CD4-positive, alpha-beta T cell treated with Interleukin-1 beta for 1 hour (primary cell): ENCODE results near the gene HMGN3.

ENCODE experiments used
- DNase-seq, 2 donors: peaks; one replicate each; pipeline ENCODE4 v3.0.0-alpha.2; 2020 to 2022

HMGN3 gene

DNA sequence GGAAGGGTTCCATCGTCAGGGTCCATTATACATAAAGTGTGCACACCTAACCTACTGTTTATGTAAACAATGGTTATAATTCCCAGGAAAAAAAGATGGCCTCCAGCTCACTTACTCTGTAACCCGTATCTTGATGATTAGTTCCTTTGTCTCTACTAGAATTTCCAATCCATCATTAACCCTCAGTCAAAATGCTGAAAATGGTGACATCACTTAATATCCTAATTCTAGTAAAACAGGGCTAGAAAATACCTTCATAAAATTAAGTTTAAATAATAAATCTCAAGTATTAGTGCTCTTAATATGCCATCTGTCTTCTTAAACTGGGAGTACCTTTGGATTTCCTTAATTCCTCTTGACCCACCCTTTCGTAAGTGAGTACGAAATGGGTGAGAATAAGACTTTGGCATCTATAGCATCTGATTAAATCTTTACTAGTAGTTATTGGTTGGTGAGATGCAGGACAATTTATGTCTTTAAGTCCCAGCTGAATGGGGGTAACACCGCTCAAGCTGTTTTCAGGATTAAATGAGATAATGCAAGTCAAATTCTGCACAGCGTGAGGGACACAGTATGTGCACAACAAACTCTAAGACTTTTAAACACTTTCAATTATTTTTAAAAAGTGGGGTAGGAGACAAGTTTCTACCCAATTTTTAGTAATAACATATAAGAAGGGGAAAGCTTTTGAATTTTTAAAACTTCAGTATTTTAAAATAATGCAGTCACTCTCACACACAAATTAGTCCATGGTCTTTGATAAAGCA lies 1.6 kb downstream of the HMGN3 start:
- no peak for DNase-seq

DNA sequence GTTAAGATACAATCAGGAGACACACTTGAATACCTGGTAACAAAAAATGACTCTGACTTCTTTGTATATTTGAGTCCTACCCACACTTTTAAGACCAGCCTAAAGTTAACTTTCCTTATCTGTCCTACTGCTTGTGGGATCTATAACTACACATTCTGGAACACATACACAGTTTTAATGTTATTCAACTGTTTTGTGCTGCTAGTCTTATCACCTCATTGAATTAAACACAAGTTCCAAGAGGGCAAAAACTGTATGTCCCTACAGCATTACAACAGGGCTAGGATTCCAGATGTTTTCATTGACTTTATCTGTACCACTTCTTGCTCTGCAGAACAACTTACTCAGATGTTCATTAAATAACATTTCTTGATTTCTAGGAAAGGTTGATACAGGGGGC lies 2.8 kb downstream of the HMGN3 start:
- DNase-seq, result no peak

DNA sequence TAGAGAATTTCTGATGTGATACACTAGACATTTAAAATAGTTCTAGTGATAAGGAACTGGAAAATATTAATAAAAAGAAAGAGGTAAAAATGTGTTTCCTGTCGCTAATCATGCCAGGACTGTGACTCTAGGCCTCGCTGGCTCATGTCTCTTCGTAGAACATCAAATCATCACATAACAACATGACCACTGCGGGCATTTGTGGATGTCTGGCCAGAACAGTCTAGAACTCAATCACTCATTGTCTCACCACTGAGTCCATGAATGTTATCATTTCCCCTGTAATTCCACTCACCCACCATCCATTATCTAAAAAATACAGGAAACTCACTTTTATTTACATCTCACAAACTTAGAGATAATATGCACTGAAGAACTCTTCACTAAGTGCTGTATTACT lies 3.4 kb downstream of the HMGN3 start:
- DNase-seq, result no peak

DNA sequence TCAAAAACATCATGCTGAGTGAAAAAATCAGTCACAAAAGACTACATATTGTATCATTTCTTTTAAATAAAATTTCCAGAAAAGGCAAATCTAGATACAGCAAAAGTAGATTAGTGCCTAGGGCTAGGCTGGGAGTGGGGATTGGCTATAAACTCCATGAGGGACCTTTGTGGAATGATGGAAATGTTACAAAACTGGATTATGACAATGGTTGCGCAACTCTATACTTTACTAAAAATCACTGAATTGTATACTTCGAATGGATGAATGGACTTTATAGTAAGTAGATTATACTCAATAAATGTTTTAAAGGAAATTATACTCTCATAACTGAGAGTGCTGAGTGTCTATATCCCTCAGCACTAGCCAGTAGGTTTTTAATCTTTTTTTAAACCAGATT lies 4.3 kb downstream of the HMGN3 start:
- no peak for DNase-seq

DNA sequence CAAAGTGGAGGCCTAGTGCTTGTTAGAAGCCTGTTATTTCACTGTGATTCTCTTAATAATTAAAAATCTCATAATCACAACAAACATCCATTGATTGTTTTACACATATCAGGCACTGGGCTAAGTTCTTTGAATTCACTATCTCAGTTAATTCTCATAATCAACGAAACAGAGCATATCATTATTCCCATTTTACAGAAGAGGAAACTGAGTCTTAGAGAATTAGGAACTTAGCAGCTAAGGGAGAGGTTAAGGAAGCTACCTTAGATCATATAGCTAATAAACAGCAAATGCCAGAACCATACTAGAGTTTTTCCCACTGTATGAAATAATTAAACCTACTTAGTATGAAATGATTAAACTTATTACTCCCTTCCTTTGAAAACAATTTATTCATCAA lies 7.0 kb downstream of the HMGN3 start:
- DNase-seq, result no peak

DNA sequence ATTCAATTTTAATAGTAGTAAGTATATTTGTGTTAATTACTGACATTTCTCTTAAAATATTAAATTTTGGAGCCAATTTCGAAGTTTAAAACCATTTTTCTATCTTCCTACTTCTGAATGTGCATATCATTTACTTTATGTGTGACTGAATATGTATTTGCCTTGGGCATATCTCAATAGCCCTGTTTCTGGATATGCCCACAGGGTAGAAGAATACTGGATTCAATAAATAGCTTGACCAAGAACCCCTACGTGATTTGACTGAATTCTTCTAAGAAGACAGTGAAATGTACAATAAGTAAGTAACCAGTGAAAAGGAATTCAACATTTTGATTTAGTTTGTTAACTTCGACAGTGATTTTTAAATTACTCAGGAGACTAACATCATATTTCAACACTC lies 7.8 kb downstream of the HMGN3 start:
- no peak for DNase-seq

DNA sequence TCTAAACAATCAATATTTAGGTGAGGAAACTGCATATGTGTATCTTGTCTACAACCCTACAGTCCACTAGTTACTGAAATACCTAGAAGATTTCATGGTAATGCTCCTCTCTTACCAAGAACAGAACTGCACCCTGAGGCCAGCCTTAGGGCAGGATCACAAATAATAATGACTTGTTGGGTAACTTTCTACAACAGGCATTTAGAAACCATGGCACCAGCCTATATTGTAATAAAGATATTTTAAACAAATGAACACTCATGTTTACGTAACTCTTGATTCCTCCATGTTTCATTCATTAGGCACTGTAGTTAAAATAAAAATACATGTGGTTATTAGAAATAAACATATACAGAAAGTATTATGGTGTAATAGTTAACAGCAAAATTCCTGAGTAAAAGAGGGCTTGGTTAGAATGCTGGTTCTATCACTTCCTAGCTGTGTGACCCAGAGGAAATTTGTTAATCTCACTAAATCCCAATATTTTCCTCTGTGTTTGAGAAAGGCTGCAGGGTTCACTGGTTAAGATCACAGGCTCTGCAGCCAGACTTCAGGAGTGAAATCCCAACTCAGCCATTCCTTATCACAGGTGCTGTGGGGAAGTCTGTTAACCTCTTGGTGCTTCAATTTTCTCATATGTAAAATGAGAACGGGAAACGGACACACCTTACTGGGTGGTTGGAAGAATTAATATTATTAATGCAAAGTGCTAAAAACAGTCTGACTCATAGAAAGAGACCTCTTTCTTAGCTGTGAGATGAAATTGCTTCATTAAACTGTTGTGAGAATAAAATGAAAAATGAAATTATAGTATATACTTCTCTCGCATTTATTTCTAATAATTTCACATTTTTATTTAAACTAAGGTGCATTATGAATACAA lies 8.5 kb downstream of the HMGN3 start:
- no peak for DNase-seq

DNA sequence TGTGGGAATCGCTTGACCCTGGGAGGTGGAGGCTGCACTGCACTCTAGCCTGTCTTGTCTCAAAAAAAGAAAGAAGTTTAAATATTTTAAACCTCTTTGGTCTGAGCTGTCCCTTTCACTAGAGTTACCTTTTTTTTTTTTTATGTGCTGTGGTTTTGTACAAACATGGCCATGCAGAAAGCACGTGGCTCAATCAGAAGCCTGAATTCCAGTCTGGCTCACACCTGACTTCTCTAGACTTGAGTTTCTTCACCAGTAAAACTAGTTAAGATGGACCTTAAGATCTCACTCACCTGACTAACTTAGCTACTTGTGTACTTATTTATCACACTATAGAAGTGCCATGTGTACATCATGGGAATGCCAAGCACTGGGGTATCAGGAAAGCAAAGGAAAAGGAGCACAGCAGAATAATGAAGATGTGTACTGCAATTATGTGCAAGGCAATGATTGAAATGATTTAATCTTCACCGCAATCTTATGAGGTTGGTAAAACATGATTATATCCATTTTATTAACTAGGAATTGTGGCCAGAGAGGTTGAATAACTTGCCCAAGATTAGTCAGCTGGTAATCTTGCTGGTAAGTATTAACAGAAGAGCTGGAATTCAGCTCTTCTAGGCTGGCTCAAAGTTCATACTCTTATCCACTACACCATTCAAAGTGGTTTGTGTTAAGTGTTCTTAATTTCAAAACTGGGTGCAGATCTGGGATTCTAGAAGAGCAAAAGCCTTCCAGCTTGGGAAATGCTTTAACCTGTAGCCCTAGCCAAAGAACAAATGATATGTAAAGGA lies 10.7 kb downstream of the HMGN3 start:
- no peak for DNase-seq

DNA sequence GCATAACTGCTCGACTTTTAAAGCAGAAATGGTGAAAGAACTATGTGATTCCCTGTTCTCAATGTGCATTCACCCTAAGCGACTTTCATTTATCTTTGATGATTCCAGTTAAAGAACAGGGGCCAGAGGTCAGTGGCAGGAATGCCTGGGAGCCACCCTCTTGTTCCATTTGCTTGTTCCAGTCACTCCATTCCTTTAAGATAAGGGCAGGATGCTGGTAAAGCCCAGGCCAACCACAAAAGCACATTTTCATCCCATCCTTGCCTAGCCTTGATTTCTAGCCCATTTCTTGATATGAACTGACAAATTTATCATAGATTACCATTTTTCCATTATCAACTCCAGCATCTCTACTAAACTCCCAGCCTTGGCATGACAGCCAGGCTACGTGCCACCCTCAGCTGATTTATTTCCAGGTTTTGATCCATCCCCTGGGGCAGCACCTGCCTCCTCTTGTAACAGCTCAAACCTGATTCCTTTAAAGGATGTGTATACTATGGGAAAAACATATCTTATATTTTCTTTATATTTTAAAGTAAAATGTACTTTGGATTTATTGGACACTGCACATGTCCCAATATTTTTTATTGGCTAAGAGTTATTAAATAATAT lies 19.2 kb downstream of the HMGN3 start:
- DNase-seq, result no peak

DNA sequence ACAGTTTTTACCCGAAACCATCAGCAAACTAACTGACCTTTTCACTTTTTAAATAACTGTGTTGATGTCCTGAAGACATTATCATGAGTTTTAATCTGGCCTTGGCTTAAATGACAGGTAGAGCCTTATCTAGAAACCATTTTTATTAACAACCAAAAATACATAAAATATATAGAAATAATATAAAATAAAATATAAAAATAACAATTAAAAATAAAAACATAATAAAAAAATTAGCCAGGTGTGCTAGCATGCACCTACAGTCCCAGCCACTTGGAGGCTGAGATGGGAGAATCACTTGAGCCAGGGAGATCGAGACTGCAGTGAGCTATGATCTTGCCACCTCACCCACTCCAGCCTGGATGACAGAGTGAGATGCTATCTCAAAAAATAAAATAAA lies 21.6 kb downstream of the HMGN3 start:
- DNase-seq, result no peak

DNA sequence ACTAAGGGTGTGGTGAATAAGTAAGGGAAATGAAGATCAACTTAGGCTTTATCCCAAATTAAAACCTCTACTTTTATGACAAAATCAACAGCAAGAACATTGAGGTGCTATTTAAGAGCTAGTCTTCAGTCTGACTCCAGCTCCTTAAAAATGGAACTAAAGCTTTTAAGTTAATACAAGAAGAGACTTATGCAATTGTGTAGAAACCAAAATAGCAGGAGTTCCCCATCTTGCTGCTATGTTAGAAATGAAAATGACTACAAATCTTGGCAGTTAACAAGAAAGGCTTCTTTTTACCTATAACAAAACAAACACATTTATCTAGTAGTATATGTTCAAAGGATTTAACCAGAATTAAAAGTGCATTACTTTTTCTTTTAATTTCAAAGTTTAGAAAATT lies 25.7 kb downstream of the HMGN3 start:
- no peak for DNase-seq

DNA sequence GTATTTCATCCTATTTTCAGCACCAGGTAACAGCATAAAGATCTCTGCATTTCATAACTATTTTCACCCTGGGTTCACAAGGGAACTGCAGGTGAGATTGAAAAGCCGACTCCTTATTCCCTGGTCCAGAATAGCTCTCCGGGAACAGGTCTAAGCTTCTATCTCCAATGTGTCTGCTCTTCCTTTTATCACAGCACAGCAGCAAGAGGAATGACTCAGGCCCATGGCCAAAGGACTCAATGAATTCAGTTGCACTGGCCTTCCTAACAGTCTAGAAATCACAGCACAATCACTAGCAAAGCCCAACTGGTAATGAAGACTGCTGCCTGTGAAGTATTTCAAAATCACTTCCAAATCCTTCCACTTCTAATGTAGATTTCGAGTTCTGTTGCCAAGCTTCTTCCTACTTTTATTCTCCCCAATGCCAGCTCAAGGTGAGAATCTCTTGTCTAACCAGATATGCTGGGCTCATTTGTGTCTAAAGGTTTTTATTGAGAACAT lies 30.7 kb downstream of the HMGN3 start:
- DNase-seq, result no peak

DNA sequence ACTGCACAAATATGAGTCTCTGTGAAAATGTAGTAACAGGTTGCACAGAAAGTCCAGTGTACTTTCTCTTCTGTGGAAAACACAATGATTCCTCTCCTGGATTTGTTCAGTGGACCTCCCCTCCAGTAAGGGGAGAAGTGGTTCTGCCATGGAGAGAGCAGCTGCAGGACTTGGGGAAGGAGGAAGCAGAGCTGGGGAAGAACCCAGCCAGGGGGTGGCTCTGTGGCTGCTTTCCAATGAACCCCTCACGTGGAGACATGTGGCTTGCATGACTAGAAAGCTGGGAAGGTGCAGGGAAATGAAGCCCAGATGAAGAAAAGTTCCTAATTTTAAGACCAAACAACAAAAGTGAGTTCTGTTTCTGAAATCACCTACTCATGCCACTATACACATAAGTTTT lies 31.9 kb downstream of the HMGN3 start:
- DNase-seq, result no peak

DNA sequence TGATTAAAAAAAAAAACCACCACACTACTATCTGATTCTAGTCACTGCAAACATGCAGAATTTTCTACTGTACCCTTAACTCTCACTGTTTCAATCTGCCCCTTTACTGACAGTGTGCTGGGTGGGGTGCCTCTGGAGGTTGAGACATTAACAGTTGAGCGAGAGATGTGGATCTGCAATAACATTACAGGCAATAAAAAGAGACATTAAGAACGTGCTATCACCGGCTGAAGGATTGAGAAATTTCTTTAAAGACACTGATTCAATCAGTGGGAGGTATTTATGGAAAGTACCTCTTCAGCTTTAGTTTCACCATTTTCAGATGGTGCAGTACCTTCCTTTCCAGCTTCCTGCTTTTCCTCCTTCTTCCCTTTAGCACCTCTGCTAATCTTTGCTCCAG lies 32.5 kb downstream of the HMGN3 start:
- DNase-seq, result no peak

DNA sequence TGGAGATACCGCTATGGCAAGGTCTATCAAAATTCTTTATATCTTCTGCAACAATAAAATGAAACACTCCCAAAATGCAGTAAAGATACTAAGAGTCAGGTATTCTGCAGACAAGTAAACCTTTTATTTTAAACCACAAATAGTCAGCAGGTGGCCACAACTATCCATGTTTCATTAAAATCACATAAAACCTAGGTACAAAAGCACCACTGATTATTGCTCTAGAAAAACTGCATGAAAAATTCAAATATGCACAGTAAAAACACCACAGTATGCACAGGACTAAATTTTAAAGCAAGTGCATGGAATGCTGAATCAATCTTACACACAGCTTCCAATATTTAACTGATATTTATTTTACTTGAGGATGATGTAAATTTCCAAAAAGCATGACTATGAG lies 33.3 kb downstream of the HMGN3 start:
- DNase-seq, result no peak

DNA sequence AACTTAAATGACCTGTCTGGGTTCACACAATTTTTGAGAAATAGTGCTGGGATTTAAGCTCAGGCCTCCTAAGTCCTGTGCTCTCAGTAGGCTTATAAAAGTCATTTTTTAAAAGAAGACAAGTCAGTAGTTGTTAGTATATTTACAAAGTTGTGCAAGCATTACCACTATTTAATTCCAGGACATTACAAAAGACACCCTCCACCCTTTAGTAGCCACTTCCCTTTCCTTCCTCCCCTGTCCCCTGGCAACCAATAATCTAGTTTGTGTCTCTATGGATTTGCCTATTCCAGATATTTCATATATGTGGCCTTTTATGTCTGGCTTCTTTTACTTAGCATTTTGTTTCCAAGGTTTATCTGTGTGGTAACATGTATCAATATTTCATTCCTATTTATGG lies 37.6 kb downstream of the HMGN3 start:
- no peak for DNase-seq

DNA sequence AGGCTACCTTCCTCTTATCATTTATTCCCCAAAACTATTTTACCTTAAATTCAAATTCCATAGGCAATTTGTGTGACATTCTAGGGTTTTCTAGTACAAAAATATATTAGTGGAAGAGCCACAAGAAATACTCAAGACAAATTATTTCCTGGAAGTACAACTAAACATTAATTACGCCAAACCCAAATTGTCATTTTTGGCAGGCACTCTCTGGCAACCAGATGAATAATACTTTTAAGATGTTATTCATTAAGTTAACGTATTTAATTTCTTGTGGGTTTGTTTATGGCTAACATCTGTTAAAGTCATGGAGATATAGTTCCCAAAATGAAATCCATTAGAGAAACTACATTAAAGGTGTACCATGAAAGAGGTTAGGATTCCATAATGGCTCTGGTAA lies 40.5 kb downstream of the HMGN3 start:
- DNase-seq, result no peak

DNA sequence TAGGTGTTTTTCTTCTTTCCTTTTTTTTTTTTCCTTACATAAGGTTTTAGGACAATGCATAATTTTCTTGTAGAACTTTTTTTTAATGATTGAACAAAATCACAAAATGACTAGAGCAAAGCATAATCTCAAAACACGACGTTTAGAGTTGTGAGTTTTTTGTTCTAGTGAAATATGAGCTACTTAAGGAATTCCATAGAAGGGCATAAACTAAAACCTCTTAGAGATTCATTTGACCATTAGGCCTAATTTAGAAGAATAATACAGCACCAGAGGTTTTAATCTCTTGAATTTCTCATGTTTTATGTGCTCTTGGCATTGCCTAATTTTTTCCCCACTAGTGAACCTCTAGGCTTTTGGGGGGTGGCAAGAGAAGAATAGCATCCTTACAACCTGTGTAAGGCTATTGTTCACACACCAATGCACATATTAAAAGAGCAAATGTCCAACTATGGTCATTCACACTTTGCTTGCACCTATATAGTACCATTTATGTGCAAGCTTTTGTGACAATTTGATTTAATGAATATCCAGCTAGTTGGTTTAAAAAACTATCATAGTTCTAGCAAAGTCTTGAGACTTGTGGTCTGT lies 44.6 kb downstream of the HMGN3 start:
- DNase-seq, result no peak

DNA sequence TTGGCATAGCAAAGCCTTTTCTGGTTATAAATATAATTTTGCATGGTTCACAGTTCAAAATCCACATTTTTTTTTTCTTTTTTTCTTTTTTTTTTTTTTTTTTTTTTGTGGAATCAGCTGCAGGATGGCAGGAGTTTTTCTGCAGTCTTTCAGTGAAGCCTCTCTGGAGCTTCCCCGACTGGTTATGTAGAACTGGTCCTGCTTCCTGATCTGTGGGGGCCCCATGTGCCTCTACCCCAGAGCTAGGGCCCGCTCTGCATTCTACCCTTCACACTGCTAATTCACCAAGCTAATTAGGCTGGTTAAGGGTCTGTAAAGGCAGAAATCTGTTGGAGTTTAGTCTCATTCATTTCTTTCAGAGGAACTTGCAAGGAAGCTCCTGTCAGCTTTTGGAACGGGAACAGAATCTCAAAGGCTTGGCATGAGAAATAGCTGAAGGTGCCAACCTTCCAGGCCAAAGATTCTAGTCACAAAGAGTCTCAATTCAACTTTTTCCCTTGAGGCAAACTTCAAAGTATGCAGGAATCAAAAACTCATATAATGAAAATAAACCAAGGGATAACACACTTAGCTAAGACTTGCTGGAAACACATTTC lies 45.5 kb downstream of the HMGN3 start:
- DNase-seq, result no peak

DNA sequence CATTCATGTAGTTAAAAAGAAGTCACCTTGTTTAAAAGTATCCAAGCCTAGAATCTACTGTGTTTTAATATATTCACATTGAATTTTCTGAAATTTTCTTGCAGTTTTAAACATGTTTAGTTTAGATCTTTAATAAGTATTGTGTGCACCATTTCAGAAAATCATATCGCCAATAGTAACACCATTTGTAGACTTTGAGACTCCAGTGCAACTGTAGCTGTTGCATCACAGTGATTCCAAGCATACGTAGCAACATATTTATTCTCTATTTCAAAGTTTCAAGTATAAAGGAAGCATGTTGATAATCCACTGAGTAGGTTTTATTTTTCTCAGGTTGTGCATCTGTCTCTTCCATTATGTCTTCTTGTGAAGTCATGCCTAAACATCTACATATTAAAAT lies 46.4 kb downstream of the HMGN3 start:
- no peak for DNase-seq

DNA sequence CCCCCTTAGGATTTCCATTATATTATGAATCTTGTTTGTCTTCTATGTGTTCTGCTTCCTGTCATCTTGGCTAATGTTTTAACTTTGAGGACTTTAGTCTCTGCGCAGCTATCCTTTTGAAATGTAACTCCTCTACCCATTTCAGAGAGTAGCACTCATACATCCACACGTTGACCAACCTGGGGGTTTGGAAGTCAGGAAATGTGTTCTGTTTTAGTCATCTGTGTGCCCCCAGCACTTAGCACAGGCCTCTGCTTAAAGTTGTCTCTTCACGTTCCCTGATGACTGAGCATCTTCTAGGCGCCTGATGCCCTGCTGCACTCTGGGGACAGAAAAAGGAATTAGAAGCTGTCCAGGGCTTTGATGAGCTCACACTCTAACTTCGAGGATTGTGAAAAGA lies 47.9 kb downstream of the HMGN3 start:
- no peak for DNase-seq

DNA sequence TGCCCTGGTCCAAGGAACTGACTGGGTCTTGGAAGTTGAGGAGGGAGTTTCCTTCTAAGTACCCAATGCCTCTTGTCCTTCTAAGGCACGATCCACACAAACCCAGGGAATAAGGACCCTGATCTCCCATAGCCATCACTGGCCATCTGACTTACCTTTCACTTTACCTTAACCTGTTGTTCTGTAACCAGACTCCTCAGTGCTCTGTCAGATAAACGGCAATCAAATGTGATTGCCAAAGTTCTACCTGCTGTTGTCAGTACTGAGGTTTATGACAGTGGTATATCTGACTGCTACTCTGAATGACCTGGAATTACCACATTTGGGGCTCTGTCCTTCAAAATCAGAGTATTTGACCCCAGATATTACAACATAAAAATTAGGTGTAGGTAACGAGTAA lies 49.8 kb downstream of the HMGN3 start:
- no peak for DNase-seq
